Gastrocnemius medialis (tissue), 4 donors: Measurements from ENCODE around the gene GRM1. TPM values are rescaled to one million over a fixed set of nuclear protein-coding genes. Genes with fewer than 3 reads are reported as not detected.
"Not testable (repeated sequence)": the region's sequence is repeated elsewhere in the genome, so short reads cannot be mapped to it uniquely, and the experiment has no call there.

Experiments used
- ATAC-seq, 2 donors: fragments of 150-250 bp; one replicate each; pipeline ENCODE4 v1.9.1; 2016
- DNase-seq, 2 donors: peaks; one replicate each; pipeline ENCODE4 v3.0.0-alpha.2; 2019
- H3K27ac ChIP-seq, 4 donors: fragments of 200-600 bp; sonication (generic); 1 replicate in 1 of 4; 2 replicates in 3 of 4; pipeline ENCODE4 v1.5.1; 2016 to 2018; ENCODE audit warnings: mild to moderate bottlenecking in 2 of 4, moderate library complexity in 1 of 4
- H3K27me3 ChIP-seq, 3 donors: fragments of 200-600 bp; sonication (generic) in 2 of 3; 1 replicate in 1 of 3; 2 replicates in 2 of 3; pipeline versions ENCODE4 v1.5.1 to v1.6.0; 2016 to 2019; ENCODE audit warnings: mild to moderate bottlenecking in 1 of 3, moderate library complexity in 1 of 3
- H3K36me3 ChIP-seq, 2 donors: fragments of 200-600 bp; sonication (generic) in 1 of 2; one replicate each; pipeline ENCODE4 v1.5.1; 2017 to 2018
- H3K4me1 ChIP-seq, 2 donors: fragments of 200-600 bp; sonication (generic) in 1 of 2; one replicate each; pipeline ENCODE4 v1.5.1; 2016 to 2017; ENCODE audit warnings: mild to moderate bottlenecking in 2 of 2
- H3K4me3 ChIP-seq, 4 donors: fragments of 200-600 bp; sonication (generic) in 3 of 4; 1 replicate in 1 of 4; 2 replicates in 3 of 4; pipeline ENCODE4 v1.5.1; 2016 to 2019; ENCODE audit warnings: mild to moderate bottlenecking in 2 of 4
- H3K9me3 ChIP-seq, 3 donors: fragments of 200-600 bp; sonication (generic) in 2 of 3; 1 replicate in 1 of 3; 2 replicates in 2 of 3; pipeline ENCODE4 v1.5.1; 2016 to 2019
- POLR2A ChIP-seq, 2 donors: fragments of 450-650 bp; IDR thresholded peaks; one replicate each; pipeline ENCODE4 v1.6.1; 2017; ENCODE audit warnings: antibody characterized with exemption in 2 of 2, mild to moderate bottlenecking in 2 of 2, moderate library complexity in 2 of 2
- in situ Hi-C, 4 donors: fragments of 200-750 bp; cut with MboI; loops; one replicate each; pipeline versions ENCODE4 v1.15.0 to v1.8.0; 2017; ENCODE audit warnings: low sequenced_read_pairs in 4 of 4
- intact Hi-C: fragments of 100-400 bp; cut with DNase I; formaldehyde crosslinking; loops from one replicate; pipeline ENCODE4 v1.15.1; 2023; ENCODE audit warnings: low total_unique reads
- total RNA-seq, 4 donors: library from RNA; depleted of rRNA; stranded (reverse); fragments of >200 nt; gene quantifications; one replicate each; pipeline versions ENCODE4 v1.1.0 to v1.2.3, GENCODE V29; 2016
- TF ChIP-seq, protein P1 (sequence below), 5 experiments: fragments of 450-650 bp in 3 of 5; fragments of 200-600 bp in 2 of 5; sonication (generic) in 2 of 5; IDR thresholded peaks in 4 of 5; conservative IDR thresholded peaks in 1 of 5; 1 replicate in 4 of 5; 2 replicates in 1 of 5; pipeline ENCODE4 v1.5.1; 2016 to 2019; ENCODE audit warnings: antibody characterized with exemption in 5 of 5, mild to moderate bottlenecking in 3 of 5, moderate library complexity in 3 of 5

The GRM1 gene
- total RNA-seq, 4 donors from 2014 or later: 0.04 TPM; not detected in 3

DNA sequence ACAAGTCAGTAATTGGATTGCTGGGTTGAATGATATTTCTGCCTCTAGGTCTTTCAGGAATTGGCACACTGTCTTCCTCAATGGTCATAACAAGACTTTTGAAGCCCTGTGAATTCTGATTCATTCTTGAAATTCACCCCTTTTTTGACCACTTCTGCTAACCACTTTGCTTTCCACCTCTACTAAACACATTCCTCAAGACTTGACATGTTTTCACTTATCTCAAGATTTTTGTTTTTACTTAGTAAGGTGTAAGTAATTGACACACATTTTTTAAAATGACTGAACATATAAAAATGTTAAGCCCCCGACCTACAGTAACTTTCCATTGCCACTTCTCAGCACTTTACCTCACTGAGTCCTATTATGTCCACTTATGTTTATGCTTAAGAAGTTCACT lies 239.1 kb downstream of the GRM1 start:
- Histone ChIP-seq H3K27ac (no peak overlapping the region), H3K36me3 (no peaks in the 10 kb centered on the region), H3K9me3 (no peaks in the 10 kb centered on the region), H3K4me3 (no peak overlapping the region), H3K27me3 (no peaks in the 10 kb centered on the region), H3K4me1 (no peaks in the 10 kb centered on the region)
- in situ Hi-C loops: no loop called here
- intact Hi-C loops: no loop called here
- DNase-seq (no peak), ATAC-seq (no peak)
- TF ChIP-seq POLR2A (IDR thresholded peaks at IDR 0.05): no peak
- TF ChIP-seq, protein P1, sequence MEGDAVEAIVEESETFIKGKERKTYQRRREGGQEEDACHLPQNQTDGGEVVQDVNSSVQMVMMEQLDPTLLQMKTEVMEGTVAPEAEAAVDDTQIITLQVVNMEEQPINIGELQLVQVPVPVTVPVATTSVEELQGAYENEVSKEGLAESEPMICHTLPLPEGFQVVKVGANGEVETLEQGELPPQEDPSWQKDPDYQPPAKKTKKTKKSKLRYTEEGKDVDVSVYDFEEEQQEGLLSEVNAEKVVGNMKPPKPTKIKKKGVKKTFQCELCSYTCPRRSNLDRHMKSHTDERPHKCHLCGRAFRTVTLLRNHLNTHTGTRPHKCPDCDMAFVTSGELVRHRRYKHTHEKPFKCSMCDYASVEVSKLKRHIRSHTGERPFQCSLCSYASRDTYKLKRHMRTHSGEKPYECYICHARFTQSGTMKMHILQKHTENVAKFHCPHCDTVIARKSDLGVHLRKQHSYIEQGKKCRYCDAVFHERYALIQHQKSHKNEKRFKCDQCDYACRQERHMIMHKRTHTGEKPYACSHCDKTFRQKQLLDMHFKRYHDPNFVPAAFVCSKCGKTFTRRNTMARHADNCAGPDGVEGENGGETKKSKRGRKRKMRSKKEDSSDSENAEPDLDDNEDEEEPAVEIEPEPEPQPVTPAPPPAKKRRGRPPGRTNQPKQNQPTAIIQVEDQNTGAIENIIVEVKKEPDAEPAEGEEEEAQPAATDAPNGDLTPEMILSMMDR (IDR thresholded peaks at IDR 0.05 in 4 of 5, conservative IDR thresholded peaks at IDR 0.05 in 1 of 5): no peak

DNA sequence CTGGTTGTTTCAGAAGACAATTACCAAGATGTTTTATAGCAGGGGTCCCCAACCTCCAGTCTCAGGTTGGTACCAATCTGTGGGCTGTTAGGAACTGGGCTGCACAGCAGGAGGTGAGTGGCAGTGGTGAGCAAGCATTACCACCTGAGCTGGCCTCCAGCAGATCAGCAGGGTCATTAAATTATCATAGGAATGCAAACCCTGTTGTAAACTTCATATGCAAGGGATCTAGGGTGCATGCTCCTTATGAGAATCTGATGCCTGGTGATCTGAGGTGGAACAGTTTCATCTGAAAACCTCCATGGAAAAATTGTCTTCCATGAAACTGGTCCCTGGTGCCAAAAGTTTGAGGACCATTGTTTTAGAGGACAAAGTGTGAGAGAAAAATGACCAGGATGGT lies 240.6 kb downstream of the GRM1 start:
- Histone ChIP-seq H3K27ac (no peak overlapping the region), H3K27me3 (no peaks in the 10 kb centered on the region), H3K9me3 (no peaks in the 10 kb centered on the region), H3K36me3 (no peaks in the 10 kb centered on the region), H3K4me3 (no peak overlapping the region), H3K4me1 (no peaks in the 10 kb centered on the region)
- in situ Hi-C loops: no loop called here
- intact Hi-C loops: no loop called here
- TF ChIP-seq, protein P1 (IDR thresholded peaks at IDR 0.05 in 4 of 5, conservative IDR thresholded peaks at IDR 0.05 in 1 of 5): no peak
- no peak for TF ChIP-seq POLR2A (IDR thresholded peaks at IDR 0.05)
- ATAC-seq (no peak), DNase-seq (no peak)

DNA sequence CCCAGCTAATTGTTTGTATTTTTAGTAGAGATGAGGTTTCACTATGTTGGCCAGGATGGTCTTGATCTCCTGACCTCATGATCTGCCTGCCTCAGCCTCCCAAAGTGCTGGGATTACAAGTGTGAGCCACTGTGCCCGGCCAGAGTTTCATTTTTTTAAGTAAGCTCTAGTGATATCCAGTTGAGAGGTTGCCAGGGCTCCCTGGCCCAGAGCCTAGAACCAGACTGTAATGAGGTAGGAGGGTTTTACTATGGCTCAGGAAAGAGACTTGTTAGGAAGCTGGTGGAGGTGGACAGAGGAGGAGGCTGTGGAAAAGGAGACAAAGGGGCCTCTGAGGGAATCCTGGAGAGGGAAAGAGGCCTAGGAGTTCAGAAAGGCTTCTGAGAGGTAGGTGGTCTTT lies 242.3 kb downstream of the GRM1 start:
- DNase-seq, H3K9me3 ChIP-seq, H3K4me3 ChIP-seq: not testable (repeated sequence)

DNA sequence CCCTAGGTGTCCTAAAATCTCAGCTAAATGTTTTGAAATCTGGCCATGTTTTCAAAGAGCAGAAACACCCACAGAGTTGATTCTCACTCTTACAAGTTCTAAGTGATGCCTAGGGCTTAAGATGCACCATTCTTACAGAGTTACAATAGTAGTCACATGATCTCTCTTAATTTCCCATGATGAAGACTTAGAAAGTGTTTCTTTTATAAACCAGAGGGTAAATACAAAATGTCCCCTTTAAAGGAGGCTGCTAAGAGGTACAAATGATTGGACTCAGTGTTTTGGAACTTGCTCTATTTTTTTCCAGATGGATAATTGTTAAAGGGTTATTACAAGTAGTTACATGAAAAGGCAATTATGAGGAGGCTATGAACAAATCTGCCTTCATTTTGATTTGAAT lies 244.6 kb downstream of the GRM1 start:
- in situ Hi-C loops: no loop called here
- Histone ChIP-seq H3K27ac (no peak overlapping the region), H3K9me3 (no peaks in the 10 kb centered on the region), H3K4me1 (no peaks in the 10 kb centered on the region), H3K36me3 (no peaks in the 10 kb centered on the region), H3K4me3 (no peak overlapping the region), H3K27me3 (no peaks in the 10 kb centered on the region)
- TF ChIP-seq POLR2A (IDR thresholded peaks at IDR 0.05): no peak
- TF ChIP-seq, protein P1 (IDR thresholded peaks at IDR 0.05 in 4 of 5, conservative IDR thresholded peaks at IDR 0.05 in 1 of 5): no peak
- no peak for ATAC-seq
- DNase-seq: no peak
- intact Hi-C loops: no loop called here

More for the DNA sequence above, 242.3 kb downstream of the GRM1 start:
- H3K27me3 ChIP-seq, ATAC-seq, H3K36me3 ChIP-seq, H3K4me1 ChIP-seq, in situ Hi-C loops, intact Hi-C loops, H3K27ac ChIP-seq: not testable (repeated sequence)

DNA sequence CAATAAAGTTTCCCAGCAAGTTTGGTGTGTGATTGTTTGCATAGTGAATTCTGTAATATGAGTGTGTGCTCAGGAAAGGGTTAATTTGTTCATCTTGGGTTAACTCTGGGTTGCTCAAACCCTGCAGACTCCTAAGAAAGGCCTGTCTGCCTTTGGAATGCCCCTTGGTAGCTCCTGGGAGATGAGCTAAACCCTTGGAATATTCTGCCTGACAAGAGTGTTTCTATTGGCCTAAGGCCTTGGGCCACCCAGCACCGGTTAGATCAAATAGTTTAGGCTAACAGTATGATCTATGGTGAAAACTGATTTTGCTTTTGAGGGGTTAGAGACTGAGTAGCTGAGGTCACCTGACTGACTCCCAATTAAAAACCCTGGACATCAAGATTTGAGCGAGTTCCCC lies 248.3 kb downstream of the GRM1 start:
- H3K9me3 ChIP-seq: no peaks in the 10 kb centered on the region
- ATAC-seq: no peak
- in situ Hi-C loops (no loop called here), intact Hi-C loops (no loop called here)
- H3K27ac ChIP-seq: no peak overlapping the region
- no peak for TF ChIP-seq POLR2A (IDR thresholded peaks at IDR 0.05)
- TF ChIP-seq, protein P1 (IDR thresholded peaks at IDR 0.05 in 4 of 5, conservative IDR thresholded peaks at IDR 0.05 in 1 of 5): no peak
- no peaks in the 10 kb centered on the region for H3K27me3 ChIP-seq
- H3K36me3 ChIP-seq: no peaks in the 10 kb centered on the region
- no peak for DNase-seq
- no peaks in the 10 kb centered on the region for H3K4me1 ChIP-seq
- no peak overlapping the region for H3K4me3 ChIP-seq
